Measurements from ENCODE around the gene RASAL3. TPM values are rescaled to one million over a fixed set of nuclear protein-coding genes. Genes with fewer than 3 reads are reported as not detected.

The RASAL3 gene
- polyA plus RNA-seq (2011; rRNA removed) (0.03 TPM in 1 of 2 replicates, not detected in the other), polyA plus RNA-seq (2017; fragmentation: RNase III; extraction: RNeasy Plus Mini Kit Qiagen cat#74134 plus additional on column Dnase treatment) (not detected in 3 replicates), polyA minus RNA-seq (2011; rRNA and poly(A)+ RNA removed) (0.12 TPM in 1 of 2 replicates, not detected in the other)
- polyA plus RNA-seq (2012; cell fraction: cytosol; rRNA removed): 0.03 and 0.26 TPM in 2 replicates
- polyA plus RNA-seq (2012; cell fraction: nucleus; rRNA removed): 0.05 TPM in 2 replicates

DNA sequence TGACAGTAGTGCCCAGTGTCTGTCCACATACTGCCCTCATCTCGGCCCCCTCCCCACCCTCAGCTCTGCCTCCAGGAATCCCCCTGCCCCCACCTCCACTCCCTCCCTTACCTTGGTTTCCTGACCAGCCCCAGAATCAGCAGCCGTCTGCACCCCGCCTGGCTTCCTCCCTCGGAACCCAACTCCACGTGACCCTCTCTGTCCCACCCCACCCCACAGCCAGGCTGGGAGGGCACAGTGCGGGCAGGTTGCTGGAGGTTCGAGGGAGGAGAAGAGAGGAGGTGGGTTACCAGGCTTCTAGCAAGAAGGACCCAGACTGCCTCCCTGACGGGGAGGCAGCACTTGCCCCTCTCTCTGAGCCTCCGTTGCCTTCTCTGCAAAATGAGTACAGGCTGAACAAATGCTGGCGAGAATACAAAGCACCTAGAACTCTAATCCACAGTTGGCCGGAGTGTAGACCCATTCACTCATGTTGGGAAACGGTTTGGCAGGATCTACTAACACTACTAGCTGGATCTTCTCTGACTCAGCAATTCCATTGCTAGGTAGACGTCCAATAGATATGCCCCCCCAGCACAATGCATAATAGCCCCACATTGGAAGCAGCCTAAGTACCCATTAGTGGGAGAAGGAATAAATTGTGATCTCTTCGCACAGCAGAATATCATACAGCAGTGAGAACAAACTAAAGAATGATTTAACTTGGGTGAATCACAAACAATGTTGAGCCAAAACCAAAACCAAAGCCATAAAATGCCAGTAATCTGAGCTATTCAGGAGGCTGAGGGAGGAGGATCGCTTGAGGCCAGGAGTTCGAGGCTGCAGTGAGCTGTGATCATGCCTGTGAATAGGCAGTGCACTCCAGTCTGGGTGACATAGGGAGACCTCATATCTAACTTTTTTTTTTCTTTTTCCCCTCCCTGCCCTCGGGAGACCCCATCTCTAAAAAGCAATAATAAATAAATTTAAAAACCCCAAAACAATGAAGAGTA lies at the start of gene RASAL3:
TSS of gene RASAL3 (minus strand) at position 151 of the 992 bp plus-strand sequence. CDS start 186 bp downstream, outside the sequence.
- 75% methylated on average over 17 of the region's 17 CpGs for WGBS (ENCODE audit: missing lambda C conversion rate)
- peaks cover 12% of the 10 kb centered on the region for H3K4me1 ChIP-seq
- no peaks in the 10 kb centered on the region for H3K9me3 ChIP-seq
- no peak within 1 kb of the TSS for H3K27ac ChIP-seq
- ChIA-PET POLR2A (no interaction called here), CTCF (no interaction called here)
- TF ChIP-seq MAFK (IDR thresholded peaks at IDR 0.05; ENCODE audit: partially characterized antibody): peak; percentile 22
- no peak for TF ChIP-seq MAZ (IDR thresholded peaks at IDR 0.05; ENCODE audit: borderline replicate concordance, low read depth, low read length)
- FAIRE-seq: no peak
- no peak within 1 kb of the TSS for H3K4me3 ChIP-seq
- no peak for ATAC-seq
- H3K4me2 ChIP-seq: no peak within 1 kb of the TSS
- DNase-seq (ENCODE audit: low read depth in 1 of 2, low spot score in 1 of 2): no peak

DNA sequence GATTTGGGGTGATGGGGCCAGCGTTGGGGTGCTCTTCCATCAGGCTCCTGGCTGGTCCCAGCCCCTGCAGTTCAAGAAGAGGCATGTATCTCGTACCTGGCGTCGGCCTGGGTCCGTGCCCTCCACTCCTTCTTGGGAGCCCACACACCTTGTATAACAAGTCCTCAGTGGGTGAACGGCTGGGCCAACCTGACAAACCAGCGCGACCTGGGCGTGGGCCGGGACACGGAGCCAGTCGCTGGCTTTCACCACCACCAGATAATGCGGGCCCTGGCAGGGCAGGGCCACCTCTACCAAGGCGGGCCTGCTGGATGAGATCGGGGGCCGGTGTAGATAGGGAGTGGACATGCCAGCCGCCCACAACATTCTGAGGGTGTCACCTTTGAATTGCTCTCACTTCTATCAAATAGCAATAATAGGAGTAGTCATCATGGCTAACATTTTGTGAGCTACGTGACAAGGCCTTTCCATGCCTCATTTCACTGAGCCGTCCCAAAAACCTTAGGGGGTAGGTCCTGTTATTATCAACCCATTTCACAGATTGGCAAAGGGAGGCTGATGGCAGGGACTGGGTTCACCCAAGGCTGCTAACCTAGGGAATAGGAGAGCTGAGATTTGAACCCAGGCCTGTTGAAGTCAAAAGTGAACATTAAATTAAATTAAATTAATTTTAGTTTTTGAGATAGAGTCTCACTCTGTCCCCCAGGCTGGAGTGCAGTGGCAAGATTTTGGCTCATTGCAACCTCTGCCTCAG lies 47.5 kb upstream of the RASAL3 start:
- WGBS (ENCODE audit: missing lambda C conversion rate): 77% methylated on average over 15 of the region's 19 CpGs

DNA sequence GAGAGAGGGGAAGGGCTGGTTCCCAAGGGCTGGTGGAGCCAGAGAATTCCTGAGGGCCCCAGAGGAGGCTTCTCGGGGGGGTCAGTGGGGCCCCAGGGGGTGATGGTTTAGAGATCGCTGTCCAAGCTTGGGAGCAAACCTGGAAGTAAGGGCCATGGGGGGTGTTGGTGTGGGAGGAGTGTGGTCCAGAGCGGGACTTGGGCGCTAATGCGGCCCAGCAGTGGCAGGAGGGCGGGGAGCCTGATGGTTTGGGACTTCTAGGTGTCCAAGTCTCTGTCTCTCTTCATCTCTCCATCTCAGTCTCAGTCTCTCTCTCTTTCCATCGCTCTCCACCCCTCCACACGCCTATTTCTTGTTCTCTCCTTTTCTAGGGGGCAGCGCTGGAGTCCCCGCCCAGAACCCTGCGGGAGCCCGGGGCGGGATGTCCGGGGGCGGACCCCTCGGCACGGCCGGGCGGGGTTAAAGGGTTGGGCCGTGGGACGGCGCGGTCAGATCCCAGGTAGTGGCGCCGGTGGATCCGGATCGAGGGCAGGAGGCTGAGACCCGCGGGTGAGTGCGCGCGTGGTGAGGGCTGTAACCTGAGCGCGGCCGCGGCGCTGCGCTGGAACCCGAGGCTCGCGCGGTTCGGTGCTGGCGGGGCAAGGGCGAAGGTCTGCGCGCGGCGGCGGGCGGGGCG lies 43.8 kb upstream of the RASAL3 start, which contains the start of gene CYP4F22:
TSS of gene CYP4F22 (plus strand) at position 491 of the 676 bp plus-strand sequence. CDS start 16,812 bp downstream, outside the sequence.
- FAIRE-seq (no peak), ATAC-seq (peak; percentile 45 to 60; a peak in 4 of 6 replicates), DNase-seq (ENCODE audit: low read depth in 1 of 2, low spot score in 1 of 2) (no peak)
- 28% methylated on average over 9 of the region's 52 CpGs for WGBS (ENCODE audit: missing lambda C conversion rate)
- Histone ChIP-seq H3K4me3 (peak within 1 kb of the TSS; percentile 44), H3K4me1 (no peaks in the 10 kb centered on the region), H3K4me2 (peak within 1 kb of the TSS; percentile 79), H3K27ac (peak within 1 kb of the TSS in 1 of 2 experiments; percentile 60; a peak in 3 of 6 replicates), H3K9me3 (no peaks in the 10 kb centered on the region)
- CTCF ChIA-PET: interaction anchor here (1.0 kb wide), 1 partner anchor 408 kb away, joined by 3 read pairs; no protein-coding TSS in a partner anchor
- POLR2A ChIA-PET: no interaction called here
- no peak for TF ChIP-seq RAD21 (conservative IDR thresholded peaks at IDR 0.05 in 1 of 2, IDR thresholded peaks at IDR 0.05 in 1 of 2)
- TF ChIP-seq, protein P1, sequence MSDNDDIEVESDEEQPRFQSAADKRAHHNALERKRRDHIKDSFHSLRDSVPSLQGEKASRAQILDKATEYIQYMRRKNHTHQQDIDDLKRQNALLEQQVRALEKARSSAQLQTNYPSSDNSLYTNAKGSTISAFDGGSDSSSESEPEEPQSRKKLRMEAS (IDR thresholded peaks at IDR 0.05): no peak
- no peak for TF ChIP-seq ZFP36 (IDR thresholded peaks at IDR 0.05; ENCODE audit: borderline replicate concordance, partially characterized antibody)
- TF ChIP-seq, protein P2, sequence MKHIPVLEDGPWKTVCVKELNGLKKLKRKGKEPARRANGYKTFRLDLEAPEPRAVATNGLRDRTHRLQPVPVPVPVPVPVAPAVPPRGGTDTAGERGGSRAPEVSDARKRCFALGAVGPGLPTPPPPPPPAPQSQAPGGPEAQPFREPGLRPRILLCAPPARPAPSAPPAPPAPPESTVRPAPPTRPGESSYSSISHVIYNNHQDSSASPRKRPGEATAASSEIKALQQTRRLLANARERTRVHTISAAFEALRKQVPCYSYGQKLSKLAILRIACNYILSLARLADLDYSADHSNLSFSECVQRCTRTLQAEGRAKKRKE (CRISPR knock-in tag; IDR thresholded peaks at IDR 0.05; ENCODE audit: low read depth): no peak
- TF ChIP-seq, protein P3, sequence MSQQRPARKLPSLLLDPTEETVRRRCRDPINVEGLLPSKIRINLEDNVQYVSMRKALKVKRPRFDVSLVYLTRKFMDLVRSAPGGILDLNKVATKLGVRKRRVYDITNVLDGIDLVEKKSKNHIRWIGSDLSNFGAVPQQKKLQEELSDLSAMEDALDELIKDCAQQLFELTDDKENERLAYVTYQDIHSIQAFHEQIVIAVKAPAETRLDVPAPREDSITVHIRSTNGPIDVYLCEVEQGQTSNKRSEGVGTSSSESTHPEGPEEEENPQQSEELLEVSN (IDR thresholded peaks at IDR 0.05; ENCODE audit: borderline replicate concordance, low read depth): no peak
- TF ChIP-seq, protein P4, sequence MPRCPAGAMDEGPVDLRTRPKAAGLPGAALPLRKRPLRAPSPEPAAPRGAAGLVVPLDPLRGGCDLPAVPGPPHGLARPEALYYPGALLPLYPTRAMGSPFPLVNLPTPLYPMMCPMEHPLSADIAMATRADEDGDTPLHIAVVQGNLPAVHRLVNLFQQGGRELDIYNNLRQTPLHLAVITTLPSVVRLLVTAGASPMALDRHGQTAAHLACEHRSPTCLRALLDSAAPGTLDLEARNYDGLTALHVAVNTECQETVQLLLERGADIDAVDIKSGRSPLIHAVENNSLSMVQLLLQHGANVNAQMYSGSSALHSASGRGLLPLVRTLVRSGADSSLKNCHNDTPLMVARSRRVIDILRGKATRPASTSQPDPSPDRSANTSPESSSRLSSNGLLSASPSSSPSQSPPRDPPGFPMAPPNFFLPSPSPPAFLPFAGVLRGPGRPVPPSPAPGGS (IDR thresholded peaks at IDR 0.05): no peak
- no peak for TF ChIP-seq RFX5 (IDR thresholded peaks at IDR 0.05)

More for the DNA sequence above, 47.5 kb upstream of the RASAL3 start:
- ChIA-PET POLR2A (no interaction called here), CTCF (interaction anchor here (0.6 to 1.2 kb wide), 2 partner anchors 44 to 93 kb away, joined by 3 to 5 read pairs; partner anchors contain the start of gene AKAP8L)
- TF ChIP-seq NR3C1 (IDR thresholded peaks at IDR 0.05): no peak
- no peak for TF ChIP-seq ZFP36 (IDR thresholded peaks at IDR 0.05; ENCODE audit: borderline replicate concordance, partially characterized antibody)
- TF ChIP-seq, protein P5, sequence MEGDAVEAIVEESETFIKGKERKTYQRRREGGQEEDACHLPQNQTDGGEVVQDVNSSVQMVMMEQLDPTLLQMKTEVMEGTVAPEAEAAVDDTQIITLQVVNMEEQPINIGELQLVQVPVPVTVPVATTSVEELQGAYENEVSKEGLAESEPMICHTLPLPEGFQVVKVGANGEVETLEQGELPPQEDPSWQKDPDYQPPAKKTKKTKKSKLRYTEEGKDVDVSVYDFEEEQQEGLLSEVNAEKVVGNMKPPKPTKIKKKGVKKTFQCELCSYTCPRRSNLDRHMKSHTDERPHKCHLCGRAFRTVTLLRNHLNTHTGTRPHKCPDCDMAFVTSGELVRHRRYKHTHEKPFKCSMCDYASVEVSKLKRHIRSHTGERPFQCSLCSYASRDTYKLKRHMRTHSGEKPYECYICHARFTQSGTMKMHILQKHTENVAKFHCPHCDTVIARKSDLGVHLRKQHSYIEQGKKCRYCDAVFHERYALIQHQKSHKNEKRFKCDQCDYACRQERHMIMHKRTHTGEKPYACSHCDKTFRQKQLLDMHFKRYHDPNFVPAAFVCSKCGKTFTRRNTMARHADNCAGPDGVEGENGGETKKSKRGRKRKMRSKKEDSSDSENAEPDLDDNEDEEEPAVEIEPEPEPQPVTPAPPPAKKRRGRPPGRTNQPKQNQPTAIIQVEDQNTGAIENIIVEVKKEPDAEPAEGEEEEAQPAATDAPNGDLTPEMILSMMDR (IDR thresholded peaks at IDR 0.05): no peak
- no peak for TF ChIP-seq HOXA7 (CRISPR knock-in tag; IDR thresholded peaks at IDR 0.05)
- TF ChIP-seq RFX5 (IDR thresholded peaks at IDR 0.05): no peak
- TF ChIP-seq, protein P6, sequence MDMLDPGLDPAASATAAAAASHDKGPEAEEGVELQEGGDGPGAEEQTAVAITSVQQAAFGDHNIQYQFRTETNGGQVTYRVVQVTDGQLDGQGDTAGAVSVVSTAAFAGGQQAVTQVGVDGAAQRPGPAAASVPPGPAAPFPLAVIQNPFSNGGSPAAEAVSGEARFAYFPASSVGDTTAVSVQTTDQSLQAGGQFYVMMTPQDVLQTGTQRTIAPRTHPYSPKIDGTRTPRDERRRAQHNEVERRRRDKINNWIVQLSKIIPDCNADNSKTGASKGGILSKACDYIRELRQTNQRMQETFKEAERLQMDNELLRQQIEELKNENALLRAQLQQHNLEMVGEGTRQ (IDR thresholded peaks at IDR 0.05): no peak
- TF ChIP-seq MAZ (IDR thresholded peaks at IDR 0.05; ENCODE audit: borderline replicate concordance, low read depth, low read length): no peak
- no peak for TF ChIP-seq ESRRA (IDR thresholded peaks at IDR 0.05; ENCODE audit: borderline replicate concordance, low read length)
- TF ChIP-seq EHMT2 (IDR thresholded peaks at IDR 0.05; ENCODE audit: low read depth): no peak
- TF ChIP-seq RARB (CRISPR knock-in tag; IDR thresholded peaks at IDR 0.05): no peak
- TF ChIP-seq EHF (CRISPR knock-in tag; IDR thresholded peaks at IDR 0.05): no peak
- Histone ChIP-seq H3K9me3 (peaks cover 9% of the 10 kb centered on the region; the same call in 2 of the 3 replicates), H3K27ac (no peak overlapping the region), H3K4me1 (no peaks in the 10 kb centered on the region), H3K4me3 (no peak overlapping the region), H3K4me2 (no peak overlapping the region)
- no peak for ATAC-seq
- DNase-seq (ENCODE audit: low read depth in 1 of 2, low spot score in 1 of 2): no peak
- no peak for FAIRE-seq
